T-helper 2 cell treated with Interferon-gamma antibody and Interleukin-4, amounts not matched to agents 5 μg/mL and 100 μg/mL, for 36 hours (primary cell): ENCODE data around the gene METTL25B.
A peak's percentile ranks its signal among the peaks of the same experiment; 100 is the strongest.

Source experiments
- DNase-seq: peaks from one replicate; pipeline ENCODE4 v3.0.0; 2021; ENCODE audit warnings: low spot score
- H3K27ac Mint-ChIP-seq: one replicate; pipeline ENCODE4 v1.8.0; 2021; ENCODE audit warnings: mild to moderate bottlenecking, mixed read lengths
- H3K27me3 Mint-ChIP-seq: one replicate; pipeline ENCODE4 v1.8.0; 2021; ENCODE audit warnings: low read depth, mixed read lengths
- H3K36me3 Mint-ChIP-seq: one replicate; pipeline ENCODE4 v1.8.0; 2021; ENCODE audit warnings: low read depth, mixed read lengths
- H3K4me1 Mint-ChIP-seq: one replicate; pipeline ENCODE4 v1.8.0; 2021; ENCODE audit warnings: low read depth, mixed read lengths
- H3K4me3 Mint-ChIP-seq: one replicate; pipeline ENCODE4 v1.8.0; 2022; ENCODE audit warnings: mild to moderate bottlenecking, moderate library complexity, mixed read lengths
- H3K9me3 Mint-ChIP-seq: one replicate; pipeline ENCODE4 v1.8.0; 2021; ENCODE audit warnings: mixed read lengths

Gene METTL25B

GRCh38 chr1:156767879-156768604, 39.8 kb downstream of the METTL25B start:
- peaks cover 24% of the 10 kb centered on the region for H3K36me3 Mint-ChIP-seq
- no peak overlapping the region for H3K27ac Mint-ChIP-seq
- no peak overlapping the region for H3K4me3 Mint-ChIP-seq
- peak; percentile 54 for DNase-seq
- peaks cover 38% of the 10 kb centered on the region for H3K4me1 Mint-ChIP-seq
- no peaks in the 10 kb centered on the region for H3K9me3 Mint-ChIP-seq
- H3K27me3 Mint-ChIP-seq: no peaks in the 10 kb centered on the region

- peaks cover 29% of the 10 kb centered on the region for H3K36me3 Mint-ChIP-seq
- DNase-seq: no peak
- H3K27me3 Mint-ChIP-seq: no peaks in the 10 kb centered on the region
- peaks cover 42% of the 10 kb centered on the region for H3K4me1 Mint-ChIP-seq
- no peaks in the 10 kb centered on the region for H3K9me3 Mint-ChIP-seq
- no peak overlapping the region for H3K27ac Mint-ChIP-seq
- no peak overlapping the region for H3K4me3 Mint-ChIP-seq
Observed at GRCh38 chr1:156768610-156769295, 40.5 kb downstream of the METTL25B start.

DNA sequence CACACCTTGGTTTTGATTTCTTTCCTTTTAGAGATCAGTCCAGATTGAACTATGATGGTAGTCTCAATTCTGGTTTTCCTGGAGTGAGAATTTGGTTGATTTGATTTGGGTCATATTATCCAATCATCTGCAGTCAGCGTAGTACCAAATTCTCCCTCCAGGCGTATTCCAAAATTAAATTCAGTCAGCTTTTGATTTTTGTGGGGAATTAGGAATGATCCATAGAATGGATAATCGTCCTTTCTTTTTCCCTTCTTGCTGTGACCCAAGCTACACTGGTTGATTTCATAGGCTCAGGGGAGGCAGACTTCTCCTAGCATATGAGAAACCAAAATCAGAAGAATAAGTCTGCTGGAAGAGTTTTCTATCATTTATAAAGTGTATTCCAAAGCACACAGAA, 44.0 kb downstream of the METTL25B start:
- H3K27me3 Mint-ChIP-seq: no peaks in the 10 kb centered on the region
- H3K4me1 Mint-ChIP-seq: peaks cover 43% of the 10 kb centered on the region
- DNase-seq: no peak
- H3K27ac Mint-ChIP-seq: no peak overlapping the region
- H3K36me3 Mint-ChIP-seq: peaks cover 31% of the 10 kb centered on the region
- no peaks in the 10 kb centered on the region for H3K9me3 Mint-ChIP-seq
- H3K4me3 Mint-ChIP-seq: no peak overlapping the region

DNA sequence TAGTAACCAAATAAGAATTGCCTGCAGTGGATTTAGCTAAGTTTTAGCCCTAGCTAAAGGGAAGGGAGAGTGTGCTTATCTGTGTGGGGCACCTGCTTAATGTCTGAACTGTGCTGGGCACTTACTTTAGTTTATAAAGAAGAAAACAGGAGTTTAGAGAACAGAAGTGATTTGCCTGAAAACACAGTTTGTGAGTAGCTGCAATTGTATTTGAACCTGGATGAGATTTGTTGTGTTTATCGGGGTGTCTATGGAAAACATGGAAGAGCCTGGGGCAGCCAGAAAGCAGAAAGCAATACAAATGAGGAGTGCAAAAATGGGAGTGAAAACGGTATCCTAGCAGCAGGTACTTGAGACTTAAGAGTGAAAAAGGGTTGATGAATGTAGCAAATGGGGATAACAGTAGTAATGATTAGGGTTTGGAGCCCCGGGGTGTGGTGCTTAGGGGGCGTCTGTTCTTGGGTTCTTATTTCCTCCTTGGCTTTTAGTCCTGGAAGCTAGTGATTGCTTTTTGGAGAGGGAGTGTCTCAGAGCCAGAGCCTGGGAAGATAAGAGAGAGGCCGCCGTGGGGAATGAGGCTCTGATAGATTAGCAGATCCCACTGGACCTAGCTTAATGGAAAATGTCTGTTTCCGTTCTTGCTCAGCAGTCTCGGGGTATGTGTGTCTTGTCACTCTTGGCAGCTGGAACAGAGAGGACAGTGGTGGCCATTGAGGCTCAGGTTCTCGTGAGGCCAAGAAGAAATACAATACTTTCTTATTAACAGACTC, 44.6 kb downstream of the METTL25B start:
- peak overlapping the region; percentile 5 for H3K27ac Mint-ChIP-seq
- no peak for DNase-seq
- peaks cover 49% of the 10 kb centered on the region for H3K4me1 Mint-ChIP-seq
- peaks cover 31% of the 10 kb centered on the region for H3K36me3 Mint-ChIP-seq
- H3K9me3 Mint-ChIP-seq: no peaks in the 10 kb centered on the region
- no peaks in the 10 kb centered on the region for H3K27me3 Mint-ChIP-seq
- H3K4me3 Mint-ChIP-seq: no peak overlapping the region

DNA sequence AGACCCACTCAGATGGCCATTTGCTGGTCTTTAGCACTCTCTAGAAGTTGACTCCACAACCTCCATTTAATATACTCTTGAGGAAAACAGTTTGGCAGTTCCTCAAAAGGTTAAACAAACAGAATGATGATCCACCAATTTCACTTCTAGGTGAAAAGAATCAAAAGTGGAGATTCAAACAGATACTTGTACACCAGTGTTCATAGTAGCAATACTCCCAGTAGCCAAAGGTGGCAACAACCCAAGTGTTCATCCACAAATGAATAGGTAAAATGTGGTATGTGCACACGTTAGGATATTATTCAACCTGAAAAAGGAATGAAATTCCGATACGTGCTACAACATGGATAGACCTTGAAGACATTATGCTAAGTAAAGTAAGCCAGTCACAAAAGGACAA, 45.3 kb downstream of the METTL25B start:
- Mint-ChIP-seq H3K4me3 (no peak overlapping the region), H3K27ac (no peak overlapping the region), H3K36me3 (peaks cover 26% of the 10 kb centered on the region), H3K27me3 (no peaks in the 10 kb centered on the region), H3K4me1 (peaks cover 49% of the 10 kb centered on the region), H3K9me3 (no peaks in the 10 kb centered on the region)
- DNase-seq: no peak

- Mint-ChIP-seq H3K4me1 (peaks cover 35% of the 10 kb centered on the region), H3K27ac (no peak overlapping the region), H3K4me3 (no peak overlapping the region), H3K9me3 (no peaks in the 10 kb centered on the region), H3K36me3 (peaks cover 17% of the 10 kb centered on the region), H3K27me3 (no peaks in the 10 kb centered on the region)
- DNase-seq: no peak
Observed at GRCh38 chr1:156775799-156776198, 47.5 kb downstream of the METTL25B start.

GRCh38 chr1:156776942-156777341, 48.7 kb downstream of the METTL25B start:
- Mint-ChIP-seq H3K27me3 (no peaks in the 10 kb centered on the region), H3K27ac (no peak overlapping the region), H3K4me1 (peaks cover 35% of the 10 kb centered on the region), H3K36me3 (peaks cover 19% of the 10 kb centered on the region), H3K9me3 (no peaks in the 10 kb centered on the region), H3K4me3 (no peak overlapping the region)
- no peak for DNase-seq

- Mint-ChIP-seq H3K36me3 (peaks cover 25% of the 10 kb centered on the region), H3K4me3 (no peak overlapping the region), H3K27me3 (no peaks in the 10 kb centered on the region), H3K9me3 (no peaks in the 10 kb centered on the region), H3K27ac (peak overlapping the region; percentile 5), H3K4me1 (peaks cover 32% of the 10 kb centered on the region)
- no peak for DNase-seq
Observed at GRCh38 chr1:156777573-156777972, 49.3 kb downstream of the METTL25B start.

DNA sequence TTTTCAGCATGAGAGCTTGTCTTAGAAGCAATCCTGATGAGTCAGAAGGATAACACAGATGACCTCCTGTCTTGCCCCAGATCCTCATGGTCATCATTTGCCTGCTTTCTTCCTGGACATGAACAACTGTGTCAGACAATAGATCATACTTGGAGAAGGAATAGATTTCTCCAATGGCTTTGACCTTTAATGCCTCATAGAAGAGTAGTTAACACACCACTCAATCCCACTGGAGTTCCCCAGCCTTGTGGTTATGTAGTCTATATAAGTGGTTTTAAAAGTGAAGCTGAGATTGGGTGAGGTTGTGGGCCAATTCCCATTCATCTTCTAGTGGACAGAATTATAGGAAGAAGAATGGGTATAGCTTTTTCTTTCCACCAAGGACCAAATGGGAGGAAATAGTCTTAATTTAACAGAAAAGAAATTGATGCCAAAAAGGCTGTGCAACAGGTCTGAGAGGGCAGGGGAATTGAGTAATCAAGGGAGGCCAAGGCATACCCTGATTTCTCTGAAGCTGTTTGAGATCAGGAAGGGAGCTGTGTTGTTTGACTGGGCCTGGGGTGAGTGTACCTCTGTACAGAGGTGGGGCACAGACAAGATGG, 53.4 kb downstream of the METTL25B start:
- no peak for DNase-seq
- Mint-ChIP-seq H3K36me3 (peaks cover 30% of the 10 kb centered on the region), H3K9me3 (no peaks in the 10 kb centered on the region), H3K27ac (no peak overlapping the region), H3K4me3 (no peak overlapping the region), H3K4me1 (peaks cover 17% of the 10 kb centered on the region), H3K27me3 (no peaks in the 10 kb centered on the region)

GRCh38 chr1:156785458-156785857, 57.2 kb downstream of the METTL25B start:
- Mint-ChIP-seq H3K27me3 (no peaks in the 10 kb centered on the region), H3K4me1 (peaks cover 10% of the 10 kb centered on the region), H3K4me3 (no peak overlapping the region), H3K36me3 (peaks cover 49% of the 10 kb centered on the region), H3K27ac (no peak overlapping the region), H3K9me3 (no peaks in the 10 kb centered on the region)
- DNase-seq: no peak
